T-helper 2 cell (primary cell): ENCODE measurements around the gene DCAF8.
A peak's percentile ranks its signal among the peaks of the same experiment; 100 is the strongest.

Source experiments
- DNase-seq, 5 experiments: peaks; one replicate each; pipeline versions ENCODE4 v3.0.0 to v3.0.0-alpha.2; 2012 to 2022

DCAF8 gene

GRCh38 chr1:160204526-160205241 is 57.7 kb downstream of the DCAF8 start:
- no peak for DNase-seq

DNA sequence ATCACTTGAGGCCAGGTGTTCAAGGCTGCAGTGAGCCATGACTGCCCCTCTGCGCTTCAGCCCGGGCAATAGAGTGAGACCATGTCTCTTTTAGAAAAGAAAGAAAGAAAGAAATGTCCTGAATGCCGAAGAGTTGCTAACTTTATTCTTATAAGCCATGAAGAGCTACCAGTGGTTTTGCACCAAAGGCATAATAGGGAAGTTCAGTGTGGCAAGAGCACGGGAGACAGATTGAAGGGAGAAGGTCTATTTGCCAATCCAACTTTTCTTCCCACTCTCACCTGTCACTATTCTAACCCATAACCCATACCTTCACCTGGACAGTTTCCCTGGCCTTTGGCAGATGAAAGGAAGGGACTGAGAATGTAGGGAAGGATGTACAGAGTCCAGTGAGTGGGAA is 61.6 kb downstream of the DCAF8 start:
- DNase-seq: no peak

GRCh38 chr1:160197231-160197630 is 65.1 kb downstream of the DCAF8 start:
- DNase-seq: no peak

- DNase-seq: no peak
These were observed 66.2 kb downstream of the DCAF8 start for GRCh38 chr1:160196143-160196542.

DNA sequence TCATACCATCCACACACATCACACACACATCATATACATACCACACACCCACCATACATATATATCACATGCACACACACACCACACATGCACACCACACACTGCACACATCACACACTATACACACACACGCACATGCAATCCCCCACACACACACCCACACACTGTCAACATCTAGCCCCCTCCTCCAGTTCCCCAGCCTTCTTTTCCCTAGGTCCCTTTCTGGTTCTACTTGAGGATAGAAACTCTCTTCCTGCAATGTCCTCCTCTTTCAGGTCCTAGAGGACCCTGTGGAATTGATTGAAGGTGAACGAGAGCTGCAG is 67.7 kb downstream of the DCAF8 start:
- DNase-seq: no peak

DNA sequence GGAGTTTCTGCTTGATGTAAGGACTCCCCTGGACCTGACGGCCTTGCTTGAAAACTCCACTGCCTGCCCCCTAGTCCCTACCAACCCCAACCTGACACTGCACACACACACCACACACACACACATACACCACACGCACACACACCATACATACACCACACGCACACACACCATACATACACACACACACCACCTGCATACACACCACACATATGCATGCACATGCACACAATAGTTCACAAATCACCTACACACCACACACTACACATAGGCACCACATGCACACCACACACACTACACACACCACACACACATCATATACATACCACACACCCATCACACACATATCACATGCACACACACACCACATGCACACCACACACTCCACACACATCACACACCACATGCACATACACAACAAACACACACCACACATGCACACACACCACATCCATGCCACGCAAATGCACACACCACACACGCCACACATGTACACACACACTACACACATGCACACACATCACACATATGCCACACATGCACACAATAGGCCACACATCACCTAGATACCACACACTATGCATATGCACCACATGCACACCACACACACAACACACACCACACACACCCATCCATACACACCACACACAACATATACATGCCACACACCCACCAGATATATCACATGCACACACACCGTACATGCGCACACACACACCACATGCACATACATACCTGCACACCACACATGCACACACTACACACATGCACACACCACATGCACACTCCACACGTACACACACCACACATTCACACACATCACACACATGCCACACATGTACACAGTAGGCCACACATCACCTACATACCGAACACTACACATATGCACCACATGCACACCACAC is 68.3 kb downstream of the DCAF8 start:
- no peak for DNase-seq

DNA sequence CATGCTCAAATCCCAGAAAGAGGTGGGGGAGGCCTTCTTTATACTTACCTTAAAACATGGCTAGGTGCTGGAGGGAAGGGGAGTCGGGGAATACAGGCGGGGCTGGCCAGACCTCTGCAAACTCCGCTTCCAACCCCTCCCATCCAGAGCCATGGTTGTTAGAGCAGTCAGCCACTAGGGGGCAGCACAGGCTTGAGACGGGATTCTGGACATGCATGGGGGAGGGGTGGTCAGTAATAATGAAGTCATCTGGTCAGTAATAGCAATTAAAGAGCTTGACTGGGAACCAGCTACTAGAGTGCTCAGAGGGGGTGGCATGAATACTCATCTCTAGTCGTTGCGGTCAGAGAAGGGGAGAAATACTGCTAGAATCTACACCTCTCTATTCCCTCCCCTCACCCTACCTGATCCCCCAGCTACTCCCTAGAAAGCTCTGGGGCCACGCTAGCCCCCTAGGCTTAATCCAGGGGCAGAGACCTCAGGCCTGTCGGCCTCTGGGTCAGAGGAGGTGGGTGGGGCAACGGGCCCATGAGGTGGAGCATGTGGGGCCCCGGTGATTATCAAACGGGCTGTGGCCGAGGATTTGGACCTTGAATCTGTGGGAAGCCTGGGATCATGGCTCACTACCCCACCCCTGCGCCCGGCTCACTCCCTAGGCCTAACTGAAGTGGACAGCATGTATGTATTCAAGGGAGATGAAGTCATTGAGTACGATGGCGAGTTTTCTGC is 69.1 kb downstream of the DCAF8 start:
- peak; percentile 53 to 70 (median 66) for DNase-seq

- DNase-seq: no peak
These were observed 70.1 kb downstream of the DCAF8 start for GRCh38 chr1:160192234-160192633.

GRCh38 chr1:160191756-160192155 is 70.6 kb downstream of the DCAF8 start:
- no peak for DNase-seq

GRCh38 chr1:160189649-160190625 is 72.4 kb downstream of the DCAF8 start, which contains the start of gene CASQ1:
CASQ1 (plus strand) TSS chr1:160190575; CDS start chr1:160190752, 177 bp downstream.
- DNase-seq: no peak

- no peak for DNase-seq
These were observed 74.0 kb downstream of the DCAF8 start for GRCh38 chr1:160188341-160188740.

DNA sequence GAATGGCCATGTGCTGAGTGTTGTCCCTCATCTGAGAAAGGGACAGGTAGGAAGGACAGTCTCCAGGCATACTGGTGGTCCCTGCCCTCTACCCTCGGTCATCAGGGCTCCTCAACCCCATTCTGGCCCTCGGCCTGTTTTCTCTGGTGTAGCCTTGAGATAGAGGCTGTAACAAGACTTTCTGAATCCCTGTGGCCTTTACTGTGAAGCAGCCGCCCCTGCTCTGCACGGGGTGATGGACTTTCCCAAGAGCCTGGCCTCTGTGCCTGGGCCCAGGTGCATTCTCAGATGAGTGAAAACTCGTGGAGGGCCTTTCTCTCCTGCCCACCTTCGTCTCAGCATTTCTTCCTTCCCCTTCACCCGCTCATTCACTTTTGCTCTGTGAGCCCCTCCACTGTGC is 74.9 kb downstream of the DCAF8 start:
- no peak for DNase-seq

GRCh38 chr1:160186729-160187128 is 75.6 kb downstream of the DCAF8 start:
- no peak for DNase-seq

GRCh38 chr1:160186246-160186645 is 76.1 kb downstream of the DCAF8 start:
- DNase-seq: no peak

DNA sequence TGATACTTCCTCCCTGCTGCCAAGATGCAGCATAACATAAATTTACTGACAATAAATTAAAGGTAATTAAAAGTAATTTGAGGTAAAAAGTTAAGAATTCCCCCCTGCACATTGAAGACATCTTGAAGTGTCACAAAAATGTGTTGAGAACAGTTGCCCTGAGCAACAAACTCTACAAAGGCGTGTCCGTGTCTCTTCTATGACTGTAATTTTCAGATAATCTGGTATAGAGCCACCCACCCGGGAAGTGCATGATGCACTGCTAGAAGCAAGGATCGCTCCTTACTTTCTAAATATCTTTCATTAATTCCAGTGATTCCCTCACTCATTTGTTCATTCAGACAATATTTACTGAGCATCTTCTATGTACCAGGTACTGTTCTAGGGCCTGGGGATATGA is 83.0 kb downstream of the DCAF8 start:
- DNase-seq: no peak

- DNase-seq: no peak
These were observed 83.6 kb downstream of the DCAF8 start for GRCh38 chr1:160178731-160179130.

DNA sequence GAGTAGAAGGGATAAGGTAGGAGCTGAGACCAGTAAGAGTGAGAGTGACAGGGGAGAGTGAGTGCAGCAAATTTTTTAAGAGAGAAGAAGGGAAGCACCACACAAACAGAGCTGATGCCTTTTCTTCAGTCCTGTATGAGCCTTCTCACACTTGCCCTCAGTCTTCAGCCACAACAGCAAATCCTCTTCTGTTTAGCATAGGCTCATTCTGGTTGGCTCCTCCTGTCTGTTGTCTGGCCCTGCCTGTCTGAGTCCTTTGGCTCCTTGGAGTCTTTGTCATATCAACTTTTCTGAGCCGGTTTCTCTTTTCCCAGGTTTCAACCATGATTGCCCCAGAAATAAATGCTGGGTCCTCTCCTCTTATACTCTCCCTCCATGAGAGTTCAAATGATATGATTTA is 84.7 kb downstream of the DCAF8 start:
- DNase-seq: peak in 1 of 5 experiments; percentile 40

- peak in 1 of 5 experiments; percentile 76 for DNase-seq
These were observed 85.1 kb downstream of the DCAF8 start for GRCh38 chr1:160177231-160177630.

DNA sequence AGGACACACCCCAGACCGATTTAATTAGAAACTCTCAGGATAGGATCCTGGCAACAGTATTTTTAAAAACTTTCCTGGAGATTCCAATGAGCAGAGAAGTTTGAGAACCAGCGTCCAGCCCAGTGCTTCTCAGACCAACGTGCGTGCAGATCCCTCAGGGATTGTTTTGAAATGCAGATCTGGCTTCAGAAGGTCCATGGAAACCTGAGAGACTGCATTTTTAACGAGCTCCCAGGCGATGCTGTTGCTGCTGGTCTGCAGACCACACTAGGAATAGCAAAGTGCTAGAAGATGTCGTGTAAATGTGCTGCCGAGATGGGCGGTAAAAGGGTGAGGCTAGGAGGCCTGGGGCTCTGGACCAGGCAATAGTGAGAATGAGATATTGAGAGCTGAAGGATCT is 90.4 kb downstream of the DCAF8 start:
- DNase-seq: no peak

GRCh38 chr1:160171354-160171753 is 91.0 kb downstream of the DCAF8 start:
- DNase-seq: no peak

DNA sequence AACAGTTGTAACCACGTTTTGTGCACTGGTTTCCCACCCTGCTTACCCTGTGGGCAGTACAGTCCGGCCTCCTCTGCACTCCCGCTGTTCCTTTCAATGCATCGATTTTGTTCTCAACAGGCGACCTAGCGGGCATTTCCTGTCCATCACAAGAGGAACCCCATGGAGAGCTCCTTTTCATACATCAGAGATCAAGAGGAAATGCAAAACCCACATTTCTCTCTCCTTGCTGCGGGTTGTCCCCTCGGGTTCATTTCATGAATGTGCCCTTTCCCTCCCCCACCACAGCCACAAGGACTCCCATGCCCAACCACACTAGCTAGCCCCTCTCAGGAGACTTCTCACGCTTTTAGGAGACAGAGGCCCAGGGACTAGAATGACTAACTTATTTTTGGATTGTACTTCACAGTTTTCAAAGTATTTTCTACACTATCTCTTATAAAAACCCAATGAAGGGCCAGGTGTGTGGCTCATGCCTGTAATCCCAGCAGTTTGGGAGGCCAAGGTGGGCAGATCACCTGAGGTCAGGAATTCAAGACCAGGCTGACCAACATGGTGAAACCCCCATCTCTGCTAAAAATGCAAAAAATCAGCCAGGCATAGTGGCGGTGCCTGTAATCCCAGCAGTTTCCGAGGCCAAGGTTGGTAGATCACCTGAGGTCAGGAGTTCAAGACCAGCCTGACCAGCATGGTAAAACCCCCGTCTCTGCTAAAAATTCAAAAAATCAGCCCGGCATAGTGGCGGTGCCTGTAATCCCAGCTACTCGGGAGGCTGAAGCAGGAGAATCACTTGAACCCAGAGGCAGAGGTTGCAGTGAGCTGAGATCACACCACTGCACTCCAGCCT is 92.6 kb downstream of the DCAF8 start:
- DNase-seq: peak in 1 of 5 experiments; percentile 83
